PC-3 (cell line): ENCODE data around the gene TSPAN9. TPM values are rescaled to one million over a fixed set of nuclear protein-coding genes. Genes with fewer than 3 reads are reported as not detected.

Experiments
- ATAC-seq: fragments of 200-7000 bp; cut with Tn5 transposase; 2 replicates; pipeline ENCODE4 v1.9.1; 2020; ENCODE audit warnings: mild to moderate bottlenecking, moderate library complexity
- BruUV-seq: library from RNA; stranded (reverse); fragments of 400-500 nt; replicated peaks from 2 replicates; lab custom pipeline; 2021; lab: Mats Ljungman, UMichigan
- CTCF ChIA-PET: fragments of 300-600 bp; sonication (Branson Sonifier 250); formaldehyde crosslinking; loops from one replicate; lab custom pipeline; 2022; ENCODE audit warnings: antibody characterized with exemption; lab: Charles Lee
- POLR2A ChIA-PET: fragments of 300-600 bp; sonication (Branson Sonifier 250); formaldehyde crosslinking; loops from one replicate; lab custom pipeline; 2022; ENCODE audit warnings: antibody characterized with exemption; ENCODE audit not compliant: unreplicated experiment; lab: Charles Lee
- DNase-seq: peaks from one replicate; pipeline ENCODE4 v3.0.0-alpha.2; 2015
- H2AFZ ChIP-seq: fragments of 300-600 bp; sonication (generic); 2 replicates; pipeline ENCODE4 v1.6.0; 2016; ENCODE audit warnings: antibody characterized with exemption, low read length
- H3F3A ChIP-seq: fragments of 300-600 bp; sonication (generic); one replicate; pipeline ENCODE4 v1.6.0; 2017; ENCODE audit warnings: antibody characterized with exemption, low read length, control low read depth, mild to moderate bottlenecking; ENCODE audit not compliant: unreplicated experiment
- H3K27ac ChIP-seq: fragments of 300-600 bp; sonication (generic); 2 replicates; pipeline ENCODE4 v1.5.1; 2016; ENCODE audit warnings: mild to moderate bottlenecking, low read length
- H3K27me3 ChIP-seq: fragments of 300-600 bp; sonication (generic); 2 replicates; pipeline ENCODE4 v1.6.1; 2016; ENCODE audit warnings: low read length, mixed read lengths
- H3K36me3 ChIP-seq: fragments of 300-600 bp; sonication (generic); 2 replicates; pipeline ENCODE4 v1.6.1; 2016; ENCODE audit warnings: low read depth, mixed run types, low read length, mixed read lengths
- H3K4me1 ChIP-seq: fragments of 300-600 bp; sonication (generic); 2 replicates; pipeline ENCODE4 v1.5.1; 2016; ENCODE audit warnings: low read length; ENCODE audit not compliant: insufficient read depth
- H3K4me2 ChIP-seq: fragments of 300-600 bp; sonication (generic); 2 replicates; pipeline ENCODE4 v1.6.0; 2016; ENCODE audit warnings: low read length
- H3K4me3 ChIP-seq: fragments of 300-600 bp; sonication (generic); 2 replicates; pipeline ENCODE4 v1.5.1; 2016; ENCODE audit warnings: mild to moderate bottlenecking, low read length, mixed read lengths
- H3K79me2 ChIP-seq: fragments of 300-600 bp; sonication (generic); 2 replicates; pipeline ENCODE4 v1.6.1; 2017; ENCODE audit warnings: low read length, mixed read lengths
- H3K9ac ChIP-seq: fragments of 300-600 bp; sonication (generic); 2 replicates; pipeline ENCODE4 v1.6.0; 2016; ENCODE audit warnings: mild to moderate bottlenecking, low read length
- H3K9me2 ChIP-seq: fragments of 300-600 bp; sonication (generic); replicated peaks from 2 replicates; pipeline ENCODE4 v1.6.1; 2016; ENCODE audit warnings: mixed run types, low read length, mixed read lengths
- H3K9me3 ChIP-seq: fragments of 300-600 bp; sonication (generic); 2 replicates; pipeline ENCODE4 v1.6.1; 2016; ENCODE audit warnings: low read length, mixed read lengths
- H4K20me1 ChIP-seq: fragments of 300-600 bp; sonication (generic); 2 replicates; pipeline ENCODE4 v1.6.1; 2016; ENCODE audit warnings: low read length, mixed read lengths
- EZH2 ChIP-seq: fragments of 300-600 bp; sonication (generic); IDR thresholded peaks from one replicate; pipeline ENCODE4 v1.6.1; 2017; ENCODE audit warnings: antibody characterized with exemption, mild to moderate bottlenecking, low read length; ENCODE audit not compliant: unreplicated experiment
- EZH2phosphoT487 ChIP-seq: fragments of 300-600 bp; sonication (generic); IDR thresholded peaks from 2 replicates; pipeline ENCODE4 v1.6.1; 2018; ENCODE audit warnings: mild to moderate bottlenecking, antibody characterized with exemption, low read length, borderline replicate concordance
- intact Hi-C: fragments of 100-400 bp; cut with micrococcal nuclease; formaldehyde crosslinking; loops from 2 replicates; pipeline ENCODE4 v1.9.0; 2023
- total RNA-seq: library from RNA; depleted of rRNA; stranded (reverse); fragments of >200 nt; gene quantifications from 2 replicates; pipeline ENCODE4 v1.2.3, GENCODE V29; 2014
- TF ChIP-seq, protein P1 (sequence below): fragments of 300-600 bp; sonication (generic); conservative IDR thresholded peaks from 2 replicates; pipeline ENCODE4 v1.5.1; 2017; ENCODE audit warnings: antibody characterized with exemption, low read depth, mild to moderate bottlenecking, low read length

Gene TSPAN9
- total RNA-seq, 1 experiment from 2014 or later: 6.2 TPM

DNA sequence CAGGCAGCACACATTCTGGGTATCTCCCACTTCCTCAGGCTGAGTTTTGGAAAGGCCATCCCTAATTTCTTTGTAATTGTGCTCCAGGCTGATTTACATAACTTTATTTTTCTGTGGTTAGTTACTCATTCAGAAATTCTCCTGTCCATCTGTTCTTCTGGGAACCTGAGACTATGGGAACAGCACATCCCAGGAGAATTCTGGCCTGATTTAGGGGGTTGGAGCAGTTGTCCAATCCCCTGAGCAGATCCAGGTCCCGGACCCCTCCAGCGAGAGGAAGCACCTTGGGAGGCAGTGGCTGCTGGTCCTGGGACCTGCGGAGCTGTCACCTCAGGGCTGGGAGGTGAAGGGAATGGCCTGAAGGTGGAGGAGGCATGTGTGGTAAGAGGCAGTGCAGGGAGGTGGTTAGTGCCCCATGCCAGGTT lies 40.4 kb downstream of the TSPAN9 start:
- Histone ChIP-seq H3K9me2 (no peaks in the 10 kb centered on the region), H2AFZ (peak overlapping the region; percentile 39; the same call in 1 of the 2 replicates), H3K36me3 (no peaks in the 10 kb centered on the region), H3K27me3 (no peaks in the 10 kb centered on the region), H3K79me2 (no peaks in the 10 kb centered on the region), H3K27ac (peak overlapping the region; percentile 88), H3K4me3 (peak overlapping the region; percentile 40; the same call in 1 of the 2 replicates), H3K4me1 (peaks cover 28% of the 10 kb centered on the region), H3K4me2 (peak overlapping the region; percentile 70), H3F3A (no peaks in the 10 kb centered on the region), H4K20me1 (no peaks in the 10 kb centered on the region), H3K9me3 (no peaks in the 10 kb centered on the region), H3K9ac (peak overlapping the region; percentile 60)
- ChIA-PET POLR2A (no interaction called here), CTCF (no interaction called here)
- DNase-seq (peak; percentile 70), ATAC-seq (peak; percentile 71)
- intact Hi-C loops: no loop called here
- no peak for TF ChIP-seq EZH2phosphoT487
- no peak for TF ChIP-seq EZH2
- TF ChIP-seq, protein P1, sequence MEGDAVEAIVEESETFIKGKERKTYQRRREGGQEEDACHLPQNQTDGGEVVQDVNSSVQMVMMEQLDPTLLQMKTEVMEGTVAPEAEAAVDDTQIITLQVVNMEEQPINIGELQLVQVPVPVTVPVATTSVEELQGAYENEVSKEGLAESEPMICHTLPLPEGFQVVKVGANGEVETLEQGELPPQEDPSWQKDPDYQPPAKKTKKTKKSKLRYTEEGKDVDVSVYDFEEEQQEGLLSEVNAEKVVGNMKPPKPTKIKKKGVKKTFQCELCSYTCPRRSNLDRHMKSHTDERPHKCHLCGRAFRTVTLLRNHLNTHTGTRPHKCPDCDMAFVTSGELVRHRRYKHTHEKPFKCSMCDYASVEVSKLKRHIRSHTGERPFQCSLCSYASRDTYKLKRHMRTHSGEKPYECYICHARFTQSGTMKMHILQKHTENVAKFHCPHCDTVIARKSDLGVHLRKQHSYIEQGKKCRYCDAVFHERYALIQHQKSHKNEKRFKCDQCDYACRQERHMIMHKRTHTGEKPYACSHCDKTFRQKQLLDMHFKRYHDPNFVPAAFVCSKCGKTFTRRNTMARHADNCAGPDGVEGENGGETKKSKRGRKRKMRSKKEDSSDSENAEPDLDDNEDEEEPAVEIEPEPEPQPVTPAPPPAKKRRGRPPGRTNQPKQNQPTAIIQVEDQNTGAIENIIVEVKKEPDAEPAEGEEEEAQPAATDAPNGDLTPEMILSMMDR: no peak
- no TSS peak for BruUV-seq

DNA sequence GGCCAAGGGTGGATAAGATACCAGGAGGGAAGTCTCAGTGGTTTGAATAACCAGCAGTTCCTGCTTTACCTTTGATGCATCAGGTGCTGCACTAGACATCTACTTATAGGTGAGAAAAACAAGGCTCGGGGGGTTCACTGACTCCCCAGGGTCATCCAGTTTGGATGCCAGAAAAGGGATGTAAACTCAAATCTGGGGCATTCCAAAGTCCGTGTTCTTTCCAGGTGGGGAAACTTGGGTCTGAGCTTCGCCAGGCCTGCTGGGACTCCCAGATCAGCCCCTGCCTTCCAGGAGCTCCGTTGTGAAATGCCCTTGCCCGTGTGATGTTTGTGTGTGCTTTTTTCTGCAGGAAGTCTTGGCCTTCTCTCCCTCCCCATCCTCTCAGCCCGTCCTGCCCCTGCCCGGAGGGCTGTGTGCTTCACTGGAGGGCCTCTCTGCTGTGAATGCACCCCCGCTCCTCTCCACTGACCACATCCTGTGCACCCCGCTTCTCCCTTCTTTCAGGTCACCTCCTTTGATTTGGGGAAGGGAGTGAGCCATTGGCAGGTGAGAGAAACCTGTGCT lies 42.1 kb downstream of the TSPAN9 start:
- H3K4me3 ChIP-seq: no peak overlapping the region
- no peak for DNase-seq
- H2AFZ ChIP-seq: no peak overlapping the region
- no peak for ATAC-seq
- BruUV-seq: no TSS peak
- H3K79me2 ChIP-seq: no peaks in the 10 kb centered on the region
- H3K9me3 ChIP-seq: no peaks in the 10 kb centered on the region
- TF ChIP-seq, protein P1: no peak
- TF ChIP-seq EZH2 (no peak), EZH2phosphoT487 (no peak)
- peaks cover 42% of the 10 kb centered on the region for H3K4me1 ChIP-seq
- H3K9me2 ChIP-seq: no peaks in the 10 kb centered on the region
- CTCF ChIA-PET: no interaction called here
- POLR2A ChIA-PET: no interaction called here
- intact Hi-C loops: no loop called here
- no peaks in the 10 kb centered on the region for H3K36me3 ChIP-seq
- no peaks in the 10 kb centered on the region for H3K27me3 ChIP-seq
- no peaks in the 10 kb centered on the region for H4K20me1 ChIP-seq
- H3K4me2 ChIP-seq: no peak overlapping the region
- H3K9ac ChIP-seq: no peak overlapping the region
- peaks cover 4% of the 10 kb centered on the region for H3F3A ChIP-seq
- H3K27ac ChIP-seq: no peak overlapping the region

DNA sequence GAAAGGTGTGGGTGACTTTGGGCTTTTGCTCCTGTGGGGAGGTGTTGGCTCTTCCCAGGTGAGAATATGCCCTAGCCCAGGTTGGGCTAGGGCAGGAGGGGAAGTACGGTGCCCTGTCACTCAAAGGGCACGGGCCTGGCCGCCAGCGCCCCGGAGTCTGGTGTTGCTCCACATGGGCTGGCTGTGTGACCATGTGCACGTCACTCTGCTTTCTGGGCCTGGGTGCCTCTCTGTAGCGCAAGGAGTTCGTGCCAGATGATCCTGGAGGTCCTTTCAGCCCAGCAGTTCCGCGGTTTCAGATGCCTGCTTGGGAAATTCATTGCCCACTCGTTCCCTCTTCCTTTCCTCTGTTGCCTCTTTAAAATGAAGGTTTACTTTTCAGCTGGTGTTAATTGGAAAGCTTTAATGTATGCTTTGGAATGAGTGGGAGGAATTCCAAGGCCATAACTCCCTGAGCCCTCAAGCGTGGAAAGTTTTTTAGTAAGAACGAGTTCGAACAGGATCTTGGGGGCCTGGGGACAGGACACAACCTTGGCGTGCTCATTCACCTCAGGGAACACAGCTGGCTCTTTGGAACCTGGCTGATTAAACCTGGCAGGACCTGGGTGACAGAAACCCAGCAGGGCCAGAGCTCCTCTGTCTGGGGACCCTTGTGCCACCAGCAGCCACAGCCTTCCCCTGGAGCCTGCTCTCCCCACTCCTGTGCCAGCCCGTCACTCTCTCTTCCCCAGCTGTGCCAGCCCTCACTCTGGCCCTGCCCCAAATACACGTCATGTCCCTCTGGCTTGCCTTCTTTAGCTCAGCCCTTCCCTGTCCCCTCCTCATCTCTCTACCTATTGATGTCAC lies 42.8 kb downstream of the TSPAN9 start:
- H3K36me3 ChIP-seq: no peaks in the 10 kb centered on the region
- H3K27ac ChIP-seq: no peak overlapping the region
- DNase-seq (no peak), ATAC-seq (no peak)
- TF ChIP-seq EZH2 (no peak), EZH2phosphoT487 (no peak)
- TF ChIP-seq, protein P1: no peak
- BruUV-seq: no TSS peak
- H2AFZ ChIP-seq: no peak overlapping the region
- no peaks in the 10 kb centered on the region for H3K79me2 ChIP-seq
- H3K9ac ChIP-seq: no peak overlapping the region
- CTCF ChIA-PET: no interaction called here
- H3K4me2 ChIP-seq: no peak overlapping the region
- no peaks in the 10 kb centered on the region for H3K9me2 ChIP-seq
- no peaks in the 10 kb centered on the region for H4K20me1 ChIP-seq
- peaks cover 42% of the 10 kb centered on the region for H3K4me1 ChIP-seq
- no peak overlapping the region for H3K4me3 ChIP-seq
- H3K9me3 ChIP-seq: no peaks in the 10 kb centered on the region
- POLR2A ChIA-PET: no interaction called here
- no peaks in the 10 kb centered on the region for H3K27me3 ChIP-seq
- intact Hi-C loops: no loop called here
- peaks cover 4% of the 10 kb centered on the region for H3F3A ChIP-seq
